Liver (tissue), 9 donors: ENCODE measurements around the gene OSBPL9. TPM values are rescaled to one million over a fixed set of nuclear protein-coding genes. Genes with fewer than 3 reads are reported as not detected.
A peak's percentile ranks its signal among the peaks of the same experiment; 100 is the strongest.

Experiments used
- DNase-seq: peaks from one replicate; pipeline ENCODE4 v3.0.0-alpha.2; 2017; ENCODE audit warnings: low spot score
- H3K27ac ChIP-seq, 2 donors: one replicate each; pipeline ENCODE4 v1.7.0; 2013; ENCODE audit warnings: inconsistent platforms in 2 of 2, low read length in 2 of 2, control low read depth in 1 of 2, low read depth in 1 of 2, mild to moderate bottlenecking in 1 of 2
- H3K27me3 ChIP-seq, 4 donors: one replicate each; pipeline versions ENCODE4 v1.6.1 to v1.7.0; 2013; ENCODE audit warnings: low read length in 3 of 4, inconsistent platforms in 1 of 4, mild to moderate bottlenecking in 1 of 4, moderate library complexity in 1 of 4; ENCODE audit not compliant: control insufficient read depth in 4 of 4, insufficient read depth in 4 of 4
- H3K36me3 ChIP-seq, 4 donors: one replicate each; pipeline versions ENCODE4 v1.6.1 to v1.7.0; 2013; ENCODE audit warnings: low read length in 3 of 4, mild to moderate bottlenecking in 3 of 4, low read depth in 1 of 4, moderate library complexity in 1 of 4; ENCODE audit not compliant: control insufficient read depth in 4 of 4, insufficient read depth in 3 of 4
- H3K4me1 ChIP-seq, 4 donors: one replicate each; pipeline versions ENCODE4 v1.6.1 to v1.7.0; 2013; ENCODE audit warnings: low read length in 3 of 4, mild to moderate bottlenecking in 3 of 4, moderate library complexity in 1 of 4; ENCODE audit not compliant: control insufficient read depth in 4 of 4, insufficient read depth in 4 of 4
- H3K4me3 ChIP-seq, 3 donors: one replicate each; pipeline versions ENCODE4 v1.6.1 to v1.7.0; 2013; ENCODE audit warnings: low read length in 3 of 3, control low read depth in 1 of 3, low read depth in 1 of 3, mild to moderate bottlenecking in 1 of 3
- H3K9ac ChIP-seq, 2 donors: one replicate each; pipeline ENCODE4 v1.7.0; 2013; ENCODE audit warnings: low read length in 2 of 2, mild to moderate bottlenecking in 2 of 2, moderate library complexity in 2 of 2, control low read depth in 1 of 2, low read depth in 1 of 2
- H3K9me3 ChIP-seq, 4 donors: one replicate each; pipeline versions ENCODE4 v1.6.1 to v1.7.0; 2013; ENCODE audit warnings: low read length in 3 of 4; ENCODE audit not compliant: control insufficient read depth in 4 of 4
- EGR1 ChIP-seq, 2 donors: IDR thresholded peaks; 2 replicates each; pipeline ENCODE4 v1.6.1; 2016 to 2018; ENCODE audit warnings: antibody characterized with exemption in 2 of 2, low read depth in 2 of 2
- FOXA1 ChIP-seq: IDR thresholded peaks from 2 replicates; pipeline ENCODE4 v1.6.1; 2016; ENCODE audit warnings: antibody characterized with exemption
- FOXA2 ChIP-seq: IDR thresholded peaks from 2 replicates; pipeline ENCODE4 v1.6.1; 2016; ENCODE audit warnings: antibody characterized with exemption
- GABPA ChIP-seq, 2 donors: IDR thresholded peaks in 1 of 2; conservative IDR thresholded peaks in 1 of 2; 2 replicates each; pipeline ENCODE4 v1.6.1; 2016; ENCODE audit warnings: antibody characterized with exemption in 2 of 2, mild to moderate bottlenecking in 1 of 2, moderate library complexity in 1 of 2
- HNF4A ChIP-seq, 2 donors: conservative IDR thresholded peaks; 2 replicates each; pipeline ENCODE4 v1.6.1; 2016; ENCODE audit warnings: antibody characterized with exemption in 2 of 2, mild to moderate bottlenecking in 2 of 2
- HNF4G ChIP-seq: IDR thresholded peaks from 2 replicates; pipeline ENCODE4 v1.6.1; 2016; ENCODE audit warnings: antibody characterized with exemption
- JUND ChIP-seq, 2 donors: IDR thresholded peaks; 2 replicates each; pipeline ENCODE4 v1.6.1; 2016; ENCODE audit warnings: antibody characterized with exemption in 2 of 2
- NR2F2 ChIP-seq: IDR thresholded peaks from 2 replicates; pipeline ENCODE4 v1.6.1; 2016; ENCODE audit warnings: antibody characterized with exemption
- RAD21 ChIP-seq, 2 donors: IDR thresholded peaks; 2 replicates each; pipeline ENCODE4 v1.6.1; 2016; ENCODE audit warnings: antibody characterized with exemption in 2 of 2, mild to moderate bottlenecking in 2 of 2
- RXRA ChIP-seq, 2 donors: IDR thresholded peaks; 2 replicates each; pipeline ENCODE4 v1.6.1; 2017 to 2018; ENCODE audit warnings: antibody characterized with exemption in 2 of 2, mild to moderate bottlenecking in 1 of 2
- SP1 ChIP-seq: IDR thresholded peaks from 2 replicates; pipeline ENCODE4 v1.6.1; 2018; ENCODE audit warnings: antibody characterized with exemption, mild to moderate bottlenecking
- TAF1 ChIP-seq: conservative IDR thresholded peaks from 2 replicates; pipeline ENCODE4 v1.6.1; 2016; ENCODE audit warnings: antibody characterized with exemption, mild to moderate bottlenecking
- YY1 ChIP-seq: IDR thresholded peaks from 2 replicates; pipeline ENCODE4 v1.6.1; 2016; ENCODE audit warnings: antibody characterized with exemption, mild to moderate bottlenecking
- WGBS: extraction: QIAGEN DNeasy Blood & Tissue Kit; methylation state at CpG from one replicate; pipeline ENCODE4 v1.1.7; 2013; 5-methylcytosine and 5-hydroxymethylcytosine counted together
- polyA plus RNA-seq, 2 donors: library from polyadenylated mRNA; stranded (reverse) in 1 of 2; unstranded in 1 of 2; fragments of 200-250 nt in 1 of 2; fragments of >200 nt in 1 of 2; fragmentation: Nextera tagmentation in 1 of 2; extraction: Ambion mirVana in 1 of 2; gene quantifications; one replicate each; pipeline versions ENCODE4 v1.2.1 to v1.2.3, GENCODE V29; 2013 to 2015
- total RNA-seq, 2 donors: library from RNA; depleted of rRNA; stranded (reverse); fragments of >200 nt; gene quantifications; one replicate each; pipeline ENCODE4 v1.2.3, GENCODE V29; 2014
- TF ChIP-seq, protein P1 (sequence below): IDR thresholded peaks from 2 replicates; pipeline ENCODE4 v1.6.1; 2016; ENCODE audit warnings: antibody characterized with exemption
- TF ChIP-seq, protein P2 (sequence below): IDR thresholded peaks from 2 replicates; pipeline ENCODE4 v1.6.1; 2016; ENCODE audit warnings: antibody characterized with exemption
- TF ChIP-seq, protein P3 (sequence below): fragments of 150-350 bp; IDR thresholded peaks from 2 replicates; pipeline ENCODE4 v1.5.1; 2017; ENCODE audit warnings: improper control_type of control experiment, low read depth, low read length; ENCODE audit not compliant: missing input control
- TF ChIP-seq, protein P4 (sequence below): IDR thresholded peaks from 2 replicates; pipeline ENCODE4 v1.6.1; 2016; ENCODE audit warnings: antibody characterized with exemption
- donor health status: healthy.
- donor health status: healthy.
- donor health status: healthy.
- donor health status: healthy.
- donor health status: healthy.

Gene OSBPL9
- total and polyA plus RNA-seq, 4 donors, result 52.1 to 129 (median 60.4) TPM

DNA sequence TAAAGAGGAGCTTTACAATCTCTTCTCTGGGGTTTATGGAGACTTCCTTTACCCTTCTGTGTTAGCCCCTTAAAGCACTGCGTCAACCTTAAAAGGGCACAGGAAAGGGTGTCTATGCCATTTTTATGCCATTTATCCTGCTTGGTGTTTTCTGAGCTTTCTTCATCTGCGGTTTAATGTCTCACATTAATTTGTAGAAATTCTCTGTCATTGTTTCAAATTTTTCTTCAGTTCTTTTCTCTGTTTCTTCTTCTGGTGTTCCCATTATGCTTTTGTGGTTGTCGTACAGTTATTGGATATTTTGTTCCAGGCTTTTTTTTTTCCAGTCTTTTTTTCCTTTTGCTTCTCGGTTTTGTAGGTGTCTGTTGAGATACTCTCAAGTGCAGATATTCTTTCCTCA is 107.9 kb downstream of the OSBPL9 start:
- Histone ChIP-seq H3K27ac (no peak overlapping the region), H3K36me3 (no peaks in the 10 kb centered on the region), H3K4me3 (no peak overlapping the region), H3K9me3 (no peaks in the 10 kb centered on the region), H3K9ac (no peak overlapping the region), H3K4me1 (peaks cover 10 to 24% (median 12%) of the 10 kb centered on the region in 4 donors), H3K27me3 (no peaks in the 10 kb centered on the region)
- no peak for DNase-seq
- 98% methylated on average over 4 of the region's 4 CpGs for WGBS
- no peak for TF ChIP-seq HNF4A (conservative IDR thresholded peaks at IDR 0.05)
- no peak for TF ChIP-seq FOXA2
- no peak for TF ChIP-seq RXRA (IDR thresholded peaks at IDR 0.05)
- no peak for TF ChIP-seq TAF1
- TF ChIP-seq, protein P1, sequence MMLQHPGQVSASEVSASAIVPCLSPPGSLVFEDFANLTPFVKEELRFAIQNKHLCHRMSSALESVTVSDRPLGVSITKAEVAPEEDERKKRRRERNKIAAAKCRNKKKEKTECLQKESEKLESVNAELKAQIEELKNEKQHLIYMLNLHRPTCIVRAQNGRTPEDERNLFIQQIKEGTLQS, result no peak
- no peak for TF ChIP-seq RAD21 (IDR thresholded peaks at IDR 0.05)

DNA sequence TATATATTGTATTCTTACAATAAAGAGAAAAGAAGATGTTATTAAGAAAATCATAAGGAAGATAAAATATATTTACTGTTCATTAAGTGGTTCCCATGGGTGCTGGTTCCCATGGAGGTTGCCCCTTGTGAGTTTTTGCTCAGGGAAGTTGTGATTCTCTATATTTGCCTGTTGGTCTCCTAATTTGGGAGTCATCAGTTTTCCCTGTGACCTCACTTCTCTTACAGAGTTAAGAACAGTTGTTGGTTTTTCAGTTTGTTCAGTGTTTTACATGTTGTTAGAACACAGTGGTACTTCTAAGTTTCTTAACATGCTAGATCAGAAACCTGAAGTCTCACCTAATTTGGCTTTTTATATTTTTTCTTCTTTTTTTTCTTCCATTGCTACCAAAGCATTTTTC is 109.2 kb downstream of the OSBPL9 start:
- DNase-seq, result no peak
- Histone ChIP-seq H3K4me1 (peaks cover 12 to 29% (median 19%) of the 10 kb centered on the region in 4 donors), H3K4me3 (no peak overlapping the region), H3K27me3 (no peaks in the 10 kb centered on the region), H3K27ac (peak overlapping the region; percentile 78 to 79), H3K36me3 (no peaks in the 10 kb centered on the region), H3K9me3 (no peaks in the 10 kb centered on the region), H3K9ac (peak overlapping the region in 1 of 2 donors; percentile 33)
- TF ChIP-seq, protein P2, sequence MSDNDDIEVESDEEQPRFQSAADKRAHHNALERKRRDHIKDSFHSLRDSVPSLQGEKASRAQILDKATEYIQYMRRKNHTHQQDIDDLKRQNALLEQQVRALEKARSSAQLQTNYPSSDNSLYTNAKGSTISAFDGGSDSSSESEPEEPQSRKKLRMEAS, result no peak
- no peak for TF ChIP-seq FOXA2
- no peak for TF ChIP-seq JUND (IDR thresholded peaks at IDR 0.05)
- no peak for TF ChIP-seq NR2F2
- TF ChIP-seq TAF1, result no peak
- TF ChIP-seq, protein P3, sequence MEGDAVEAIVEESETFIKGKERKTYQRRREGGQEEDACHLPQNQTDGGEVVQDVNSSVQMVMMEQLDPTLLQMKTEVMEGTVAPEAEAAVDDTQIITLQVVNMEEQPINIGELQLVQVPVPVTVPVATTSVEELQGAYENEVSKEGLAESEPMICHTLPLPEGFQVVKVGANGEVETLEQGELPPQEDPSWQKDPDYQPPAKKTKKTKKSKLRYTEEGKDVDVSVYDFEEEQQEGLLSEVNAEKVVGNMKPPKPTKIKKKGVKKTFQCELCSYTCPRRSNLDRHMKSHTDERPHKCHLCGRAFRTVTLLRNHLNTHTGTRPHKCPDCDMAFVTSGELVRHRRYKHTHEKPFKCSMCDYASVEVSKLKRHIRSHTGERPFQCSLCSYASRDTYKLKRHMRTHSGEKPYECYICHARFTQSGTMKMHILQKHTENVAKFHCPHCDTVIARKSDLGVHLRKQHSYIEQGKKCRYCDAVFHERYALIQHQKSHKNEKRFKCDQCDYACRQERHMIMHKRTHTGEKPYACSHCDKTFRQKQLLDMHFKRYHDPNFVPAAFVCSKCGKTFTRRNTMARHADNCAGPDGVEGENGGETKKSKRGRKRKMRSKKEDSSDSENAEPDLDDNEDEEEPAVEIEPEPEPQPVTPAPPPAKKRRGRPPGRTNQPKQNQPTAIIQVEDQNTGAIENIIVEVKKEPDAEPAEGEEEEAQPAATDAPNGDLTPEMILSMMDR, result no peak
- TF ChIP-seq FOXA1, result no peak
- TF ChIP-seq HNF4A (conservative IDR thresholded peaks at IDR 0.05), result no peak
- TF ChIP-seq, protein P4, sequence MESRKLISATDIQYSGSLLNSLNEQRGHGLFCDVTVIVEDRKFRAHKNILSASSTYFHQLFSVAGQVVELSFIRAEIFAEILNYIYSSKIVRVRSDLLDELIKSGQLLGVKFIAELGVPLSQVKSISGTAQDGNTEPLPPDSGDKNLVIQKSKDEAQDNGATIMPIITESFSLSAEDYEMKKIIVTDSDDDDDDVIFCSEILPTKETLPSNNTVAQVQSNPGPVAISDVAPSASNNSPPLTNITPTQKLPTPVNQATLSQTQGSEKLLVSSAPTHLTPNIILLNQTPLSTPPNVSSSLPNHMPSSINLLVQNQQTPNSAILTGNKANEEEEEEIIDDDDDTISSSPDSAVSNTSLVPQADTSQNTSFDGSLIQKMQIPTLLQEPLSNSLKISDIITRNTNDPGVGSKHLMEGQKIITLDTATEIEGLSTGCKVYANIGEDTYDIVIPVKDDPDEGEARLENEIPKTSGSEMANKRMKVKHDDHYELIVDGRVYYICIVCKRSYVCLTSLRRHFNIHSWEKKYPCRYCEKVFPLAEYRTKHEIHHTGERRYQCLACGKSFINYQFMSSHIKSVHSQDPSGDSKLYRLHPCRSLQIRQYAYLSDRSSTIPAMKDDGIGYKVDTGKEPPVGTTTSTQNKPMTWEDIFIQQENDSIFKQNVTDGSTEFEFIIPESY, result no peak
- TF ChIP-seq YY1, result no peak

DNA sequence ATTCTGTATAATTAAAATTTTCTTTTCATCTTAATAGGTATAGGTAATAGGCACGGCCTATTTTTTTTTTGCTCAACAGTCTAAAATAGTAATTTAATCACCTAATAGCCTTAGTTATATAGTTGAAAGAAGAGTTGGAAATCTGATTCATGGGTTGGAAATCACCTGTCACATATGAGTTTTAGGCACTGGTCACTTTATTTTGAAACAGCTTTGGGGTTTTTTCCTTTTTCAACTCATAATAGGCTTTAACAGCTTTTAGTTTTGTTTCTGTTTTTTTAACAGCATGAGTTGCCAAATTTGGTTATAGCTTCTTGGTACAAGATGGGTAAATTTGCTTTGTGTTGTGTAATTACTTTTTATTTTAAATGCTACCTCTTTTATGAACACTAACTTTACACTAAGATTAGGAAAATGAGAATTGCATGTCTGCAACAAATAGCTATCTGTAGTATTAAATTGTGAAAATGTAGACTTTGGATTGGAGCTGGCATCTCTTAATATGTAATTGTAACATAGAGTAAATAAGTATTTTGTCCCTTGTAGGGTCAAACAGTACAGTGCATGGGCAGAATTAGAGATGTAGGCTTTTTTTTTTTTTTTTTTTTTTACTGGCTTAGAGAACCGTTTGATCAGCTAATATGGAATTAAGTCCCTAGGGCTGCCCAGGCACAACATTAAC is 109.8 kb downstream of the OSBPL9 start:
- Histone ChIP-seq H3K9ac (peak overlapping the region; percentile 36 to 66), H3K27ac (peak overlapping the region; percentile 78 to 79), H3K36me3 (no peaks in the 10 kb centered on the region), H3K27me3 (no peaks in the 10 kb centered on the region), H3K9me3 (no peaks in the 10 kb centered on the region), H3K4me3 (no peak overlapping the region), H3K4me1 (peaks cover 14 to 32% (median 23%) of the 10 kb centered on the region in 4 donors)
- WGBS, result 45% methylated on average over 2 of the region's 2 CpGs
- DNase-seq, result no peak
- TF ChIP-seq HNF4G (peak; percentile 49), YY1 (peak; percentile 64), RAD21 (IDR thresholded peaks at IDR 0.05) (peak; percentile 30 to 49), HNF4A (conservative IDR thresholded peaks at IDR 0.05) (peak; percentile 91 to 95), TAF1 (peak; percentile 27), FOXA1 (peak; percentile 79), EGR1 (IDR thresholded peaks at IDR 0.05; ENCODE audit: low read depth in 2 of 2) (peak in 1 of 2 donors; percentile 43), SP1 (peak; percentile 82), GABPA (IDR thresholded peaks at IDR 0.05 in 1 of 2, conservative IDR thresholded peaks at IDR 0.05 in 1 of 2) (no peak)
- TF ChIP-seq, protein P1, result peak; percentile 20
- TF ChIP-seq, protein P3, result no peak
